ENCODE data around the gene FIBCD1. TPM values are rescaled to one million over a fixed set of nuclear protein-coding genes. Genes with fewer than 3 reads are reported as not detected.

FIBCD1 gene
- total RNA-seq, 1 experiment from 2014 or later = 7.1 TPM

- Histone ChIP-seq H2BK20ac (ENCODE audit: low read depth, low read length, poor library complexity, severe bottlenecking) (no peak overlapping the region), H2AK5ac (ENCODE audit: insufficient read length, low read length) (no peak overlapping the region), H2BK120ac (ENCODE audit: low read depth, low read length, poor library complexity, severe bottlenecking) (no peak overlapping the region), H3K23ac (ENCODE audit: insufficient read length, low read depth, low read length) (no peak overlapping the region), H3K4me1 (ENCODE audit: insufficient read depth, low read length) (no peaks in the 10 kb centered on the region), H4K20me1 (ENCODE audit: control insufficient read depth, insufficient read depth, insufficient read length) (no peaks in the 10 kb centered on the region), H3K14ac (ENCODE audit: insufficient read depth, low read length) (no peak overlapping the region), H3K56ac (ENCODE audit: insufficient read length, low read depth, low read length) (no peak overlapping the region), H3T11ph (ENCODE audit: low read length) (no peak overlapping the region), H3K4me2 (ENCODE audit: insufficient read depth, insufficient read length, low read length) (no peak overlapping the region), H3K4ac (ENCODE audit: low read depth, low read length) (no peak overlapping the region), H3K79me2 (ENCODE audit: insufficient read depth, low read length) (no peaks in the 10 kb centered on the region), H4K8ac (replicated peaks; ENCODE audit: insufficient read length, low read depth, low read length) (no peak overlapping the region), H2BK5ac (ENCODE audit: insufficient read length, low read length) (no peak overlapping the region), H3K9ac (ENCODE audit: extremely low read depth, insufficient read length, low read length) (no peak overlapping the region), H2BK12ac (ENCODE audit: insufficient read length, low read depth, low read length) (no peak overlapping the region), H2AFZ (ENCODE audit: low read length) (no peak overlapping the region), H4K91ac (ENCODE audit: insufficient read length, low read depth, low read length) (no peak overlapping the region), H3K23me2 (ENCODE audit: insufficient read length, low read depth, low read length, poor library complexity, severe bottlenecking) (no peaks in the 10 kb centered on the region), H3K27ac (ENCODE audit: insufficient read length, low read depth, low read length) (no peak overlapping the region), H3K27me3 (ENCODE audit: insufficient read depth, low read length) (no peaks in the 10 kb centered on the region), H3K18ac (ENCODE audit: insufficient read length, low read depth, low read length) (no peak overlapping the region), H3K9me3 (ENCODE audit: control insufficient read depth, low read depth, low read length) (no peaks in the 10 kb centered on the region), H3K79me1 (ENCODE audit: insufficient read depth, low read depth, low read length, poor library complexity, severe bottlenecking) (no peaks in the 10 kb centered on the region), H4K5ac (ENCODE audit: insufficient read length, low read depth, low read length) (no peak overlapping the region), H2BK15ac (ENCODE audit: low read depth, low read length) (no peak overlapping the region)
- H3K4me3 Mint-ChIP-seq = no peak overlapping the region
- H3K4me1 Mint-ChIP-seq = no peaks in the 10 kb centered on the region
- H3K9me3 Mint-ChIP-seq = peaks cover 8 to 9% of the 10 kb centered on the region in 2 experiments
- no peak overlapping the region for H3K27ac Mint-ChIP-seq
- peaks cover 4 to 7% (median 5%) of the 10 kb centered on the region in 3 experiments for H3K36me3 Mint-ChIP-seq (ENCODE audit: insufficient read depth in 1 of 3, low read depth in 3 of 3)
- H3K27me3 Mint-ChIP-seq (ENCODE audit: low read depth) = peaks cover 6% of the 10 kb centered on the region; the same call in 1 of the 2 replicates
- TF ChIP-seq, protein P1, sequence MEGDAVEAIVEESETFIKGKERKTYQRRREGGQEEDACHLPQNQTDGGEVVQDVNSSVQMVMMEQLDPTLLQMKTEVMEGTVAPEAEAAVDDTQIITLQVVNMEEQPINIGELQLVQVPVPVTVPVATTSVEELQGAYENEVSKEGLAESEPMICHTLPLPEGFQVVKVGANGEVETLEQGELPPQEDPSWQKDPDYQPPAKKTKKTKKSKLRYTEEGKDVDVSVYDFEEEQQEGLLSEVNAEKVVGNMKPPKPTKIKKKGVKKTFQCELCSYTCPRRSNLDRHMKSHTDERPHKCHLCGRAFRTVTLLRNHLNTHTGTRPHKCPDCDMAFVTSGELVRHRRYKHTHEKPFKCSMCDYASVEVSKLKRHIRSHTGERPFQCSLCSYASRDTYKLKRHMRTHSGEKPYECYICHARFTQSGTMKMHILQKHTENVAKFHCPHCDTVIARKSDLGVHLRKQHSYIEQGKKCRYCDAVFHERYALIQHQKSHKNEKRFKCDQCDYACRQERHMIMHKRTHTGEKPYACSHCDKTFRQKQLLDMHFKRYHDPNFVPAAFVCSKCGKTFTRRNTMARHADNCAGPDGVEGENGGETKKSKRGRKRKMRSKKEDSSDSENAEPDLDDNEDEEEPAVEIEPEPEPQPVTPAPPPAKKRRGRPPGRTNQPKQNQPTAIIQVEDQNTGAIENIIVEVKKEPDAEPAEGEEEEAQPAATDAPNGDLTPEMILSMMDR (conservative IDR thresholded peaks at IDR 0.05) = no peak
- no CpG with 5 or more reads among the region's 15 CpGs for WGBS (ENCODE audit: extremely low coverage, insufficient read length, low lambda C conversion rate)
- no peak for DNase-seq
These were observed 24.4 kb upstream of the FIBCD1 start for GRCh38 chr9:130963337-130963908.

All from H9 (cell line).